Measurements from ENCODE around the gene RAPGEF5.

DNA sequence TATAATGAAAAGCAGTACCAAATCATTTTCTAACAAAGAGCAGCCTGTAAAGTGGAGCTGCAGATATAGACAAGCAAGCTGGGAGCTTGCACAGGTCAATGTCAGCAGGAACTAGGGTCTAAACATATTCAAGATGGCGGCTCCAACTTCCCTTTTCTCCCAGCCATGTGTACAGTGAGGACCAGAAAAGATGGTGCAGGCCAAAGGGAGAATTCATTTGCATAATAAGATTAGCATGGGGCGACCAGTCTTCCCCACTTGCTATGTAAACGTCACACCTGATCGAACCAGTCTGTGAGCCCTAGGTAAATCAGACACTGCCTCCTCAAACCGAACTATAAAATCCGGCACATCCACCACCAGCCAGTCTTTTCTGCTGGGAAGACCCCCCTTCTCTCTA is 4.4 kb upstream of the RAPGEF5 start:
- TF ChIP-seq, protein P1, sequence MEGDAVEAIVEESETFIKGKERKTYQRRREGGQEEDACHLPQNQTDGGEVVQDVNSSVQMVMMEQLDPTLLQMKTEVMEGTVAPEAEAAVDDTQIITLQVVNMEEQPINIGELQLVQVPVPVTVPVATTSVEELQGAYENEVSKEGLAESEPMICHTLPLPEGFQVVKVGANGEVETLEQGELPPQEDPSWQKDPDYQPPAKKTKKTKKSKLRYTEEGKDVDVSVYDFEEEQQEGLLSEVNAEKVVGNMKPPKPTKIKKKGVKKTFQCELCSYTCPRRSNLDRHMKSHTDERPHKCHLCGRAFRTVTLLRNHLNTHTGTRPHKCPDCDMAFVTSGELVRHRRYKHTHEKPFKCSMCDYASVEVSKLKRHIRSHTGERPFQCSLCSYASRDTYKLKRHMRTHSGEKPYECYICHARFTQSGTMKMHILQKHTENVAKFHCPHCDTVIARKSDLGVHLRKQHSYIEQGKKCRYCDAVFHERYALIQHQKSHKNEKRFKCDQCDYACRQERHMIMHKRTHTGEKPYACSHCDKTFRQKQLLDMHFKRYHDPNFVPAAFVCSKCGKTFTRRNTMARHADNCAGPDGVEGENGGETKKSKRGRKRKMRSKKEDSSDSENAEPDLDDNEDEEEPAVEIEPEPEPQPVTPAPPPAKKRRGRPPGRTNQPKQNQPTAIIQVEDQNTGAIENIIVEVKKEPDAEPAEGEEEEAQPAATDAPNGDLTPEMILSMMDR (IDR thresholded peaks at IDR 0.05) = no peak
- no peak for TF ChIP-seq POLR2A (IDR thresholded peaks at IDR 0.05)
